Smooth muscle cell (in vitro differentiated cells): Measurements from ENCODE around the gene PET100. TPM values are rescaled to one million over a fixed set of nuclear protein-coding genes. Genes with fewer than 3 reads are reported as not detected.

ENCODE experiments used
- DNase-seq: peaks from one replicate; lab custom pipeline; 2025; ENCODE audit not compliant: unreplicated experiment; lab: John Stamatoyannopoulos, UW
- H2AFZ ChIP-seq: fragments of 200-600 bp; sonication (generic); 2 replicates; pipeline ENCODE4 v1.6.0; 2016; ENCODE audit warnings: antibody characterized with exemption, low read depth, mild to moderate bottlenecking
- H3F3A ChIP-seq: fragments of 200-600 bp; sonication (generic); 2 replicates; pipeline ENCODE4 v1.6.0; 2017; ENCODE audit warnings: antibody characterized with exemption, low read depth
- H3K27ac ChIP-seq: fragments of 200-600 bp; sonication (generic); 2 replicates; pipeline ENCODE4 v1.5.1; 2016; ENCODE audit warnings: low read depth, mild to moderate bottlenecking
- H3K27me3 ChIP-seq: fragments of 200-600 bp; sonication (generic); 2 replicates; pipeline ENCODE4 v1.6.1; 2016; ENCODE audit warnings: low read depth, mild to moderate bottlenecking
- H3K36me3 ChIP-seq: fragments of 200-600 bp; sonication (generic); 2 replicates; pipeline ENCODE4 v1.5.1; 2016; ENCODE audit warnings: low read depth
- H3K4me1 ChIP-seq: fragments of 200-600 bp; sonication (generic); 2 replicates; pipeline ENCODE4 v1.5.1; 2016; ENCODE audit warnings: low read depth
- H3K4me2 ChIP-seq: fragments of 200-600 bp; sonication (generic); 2 replicates; pipeline ENCODE4 v1.6.0; 2016; ENCODE audit warnings: mild to moderate bottlenecking
- H3K4me3 ChIP-seq: fragments of 200-600 bp; sonication (generic); 2 replicates; pipeline ENCODE4 v1.5.1; 2016; ENCODE audit warnings: mild to moderate bottlenecking
- H3K79me2 ChIP-seq: fragments of 200-600 bp; sonication (generic); 2 replicates; pipeline ENCODE4 v1.6.0; 2016; ENCODE audit warnings: low read depth, mild to moderate bottlenecking
- H3K9ac ChIP-seq: fragments of 200-600 bp; sonication (generic); 2 replicates; pipeline ENCODE4 v1.6.0; 2016; ENCODE audit warnings: low read depth
- H3K9me3 ChIP-seq: fragments of 200-600 bp; sonication (generic); replicated peaks from 2 replicates; pipeline ENCODE4 v1.5.1; 2016; ENCODE audit warnings: low read depth
- H4K20me1 ChIP-seq: fragments of 200-600 bp; sonication (generic); 2 replicates; pipeline ENCODE4 v1.6.0; 2016; ENCODE audit warnings: low read depth
- WGBS: methylation state at CpG from one replicate; pipeline ENCODE4 v1.1.7; 2016; ENCODE audit warnings: low lambda C conversion rate; 5-methylcytosine and 5-hydroxymethylcytosine counted together
- polyA plus RNA-seq: library from polyadenylated mRNA; unstranded; fragments of >200 nt; fragmentation: Nextera tagmentation; extraction: Ambion mirVana; gene quantifications from 2 replicates; pipeline ENCODE4 v1.2.1, GENCODE V29; 2016
- total RNA-seq: library from RNA; depleted of rRNA; stranded (reverse); fragments of >200 nt; gene quantifications from 2 replicates; pipeline ENCODE4 v1.2.3, GENCODE V29; 2014
- TF ChIP-seq, protein P1 (sequence below): fragments of 200-600 bp; sonication (generic); IDR thresholded peaks from 2 replicates; pipeline ENCODE4 v1.5.1; 2017; ENCODE audit warnings: borderline replicate concordance, mild to moderate bottlenecking, antibody characterized with exemption; ENCODE audit not compliant: insufficient read depth, poor library complexity, severe bottlenecking

The PET100 gene
- total and polyA plus RNA-seq, 2 experiments from 2014 or later, result 22.1 to 354 TPM

- Histone ChIP-seq H3K79me2 (no peaks in the 10 kb centered on the region), H3K9me3 (no peaks in the 10 kb centered on the region), H3K4me2 (no peak overlapping the region), H3K4me3 (no peak overlapping the region), H3K9ac (no peak overlapping the region), H3K36me3 (no peaks in the 10 kb centered on the region), H3F3A (no peaks in the 10 kb centered on the region), H3K4me1 (no peaks in the 10 kb centered on the region), H3K27ac (no peak overlapping the region), H4K20me1 (no peaks in the 10 kb centered on the region), H2AFZ (no peak overlapping the region), H3K27me3 (no peaks in the 10 kb centered on the region)
- TF ChIP-seq, protein P1, sequence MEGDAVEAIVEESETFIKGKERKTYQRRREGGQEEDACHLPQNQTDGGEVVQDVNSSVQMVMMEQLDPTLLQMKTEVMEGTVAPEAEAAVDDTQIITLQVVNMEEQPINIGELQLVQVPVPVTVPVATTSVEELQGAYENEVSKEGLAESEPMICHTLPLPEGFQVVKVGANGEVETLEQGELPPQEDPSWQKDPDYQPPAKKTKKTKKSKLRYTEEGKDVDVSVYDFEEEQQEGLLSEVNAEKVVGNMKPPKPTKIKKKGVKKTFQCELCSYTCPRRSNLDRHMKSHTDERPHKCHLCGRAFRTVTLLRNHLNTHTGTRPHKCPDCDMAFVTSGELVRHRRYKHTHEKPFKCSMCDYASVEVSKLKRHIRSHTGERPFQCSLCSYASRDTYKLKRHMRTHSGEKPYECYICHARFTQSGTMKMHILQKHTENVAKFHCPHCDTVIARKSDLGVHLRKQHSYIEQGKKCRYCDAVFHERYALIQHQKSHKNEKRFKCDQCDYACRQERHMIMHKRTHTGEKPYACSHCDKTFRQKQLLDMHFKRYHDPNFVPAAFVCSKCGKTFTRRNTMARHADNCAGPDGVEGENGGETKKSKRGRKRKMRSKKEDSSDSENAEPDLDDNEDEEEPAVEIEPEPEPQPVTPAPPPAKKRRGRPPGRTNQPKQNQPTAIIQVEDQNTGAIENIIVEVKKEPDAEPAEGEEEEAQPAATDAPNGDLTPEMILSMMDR, result no peak
- no peak for DNase-seq
- WGBS, result 96% methylated on average over 20 of the region's 20 CpGs
These were observed 14.9 kb downstream of the PET100 start for GRCh38 chr19:7644550-7644877.

DNA sequence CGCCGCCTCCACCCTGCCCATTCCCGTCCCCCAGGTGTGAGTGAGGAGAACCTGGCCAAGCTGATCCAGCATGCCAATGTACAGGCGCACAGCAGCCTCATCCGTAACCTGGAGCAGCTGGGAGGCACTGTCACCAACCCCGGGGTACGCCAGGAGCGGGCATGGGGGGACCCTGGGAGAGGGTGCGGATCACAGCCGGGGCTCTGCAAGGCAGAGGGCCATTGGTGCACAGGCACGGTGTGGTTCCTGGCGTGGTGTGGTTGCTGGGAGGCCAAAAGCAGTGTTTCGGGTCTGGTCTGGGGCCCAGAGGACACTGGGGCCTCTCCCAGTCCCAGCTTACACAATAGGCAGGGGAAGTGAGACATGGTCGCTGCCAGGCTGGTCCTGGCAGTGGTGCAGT lies 15.6 kb downstream of the PET100 start:
- Histone ChIP-seq H2AFZ (no peak overlapping the region), H4K20me1 (no peaks in the 10 kb centered on the region), H3K4me1 (no peaks in the 10 kb centered on the region), H3K79me2 (no peaks in the 10 kb centered on the region), H3K9me3 (no peaks in the 10 kb centered on the region), H3K4me2 (no peak overlapping the region), H3K9ac (no peak overlapping the region), H3K27me3 (no peaks in the 10 kb centered on the region), H3F3A (no peaks in the 10 kb centered on the region), H3K27ac (no peak overlapping the region), H3K4me3 (no peak overlapping the region), H3K36me3 (no peaks in the 10 kb centered on the region)
- TF ChIP-seq, protein P1, result no peak
- no peak for DNase-seq
- 97% methylated on average over 14 of the region's 14 CpGs for WGBS

- no peaks in the 10 kb centered on the region for H3K79me2 ChIP-seq
- H3K27ac ChIP-seq, result no peak overlapping the region
- H3F3A ChIP-seq, result no peaks in the 10 kb centered on the region
- H3K4me2 ChIP-seq, result no peak overlapping the region
- no peaks in the 10 kb centered on the region for H4K20me1 ChIP-seq
- no peak for DNase-seq
- no peak overlapping the region for H3K4me3 ChIP-seq
- TF ChIP-seq, protein P1, result no peak
- no peaks in the 10 kb centered on the region for H3K27me3 ChIP-seq
- no peaks in the 10 kb centered on the region for H3K4me1 ChIP-seq
- no peak overlapping the region for H3K9ac ChIP-seq
- WGBS, result 82% methylated on average over 16 of the region's 20 CpGs
- H2AFZ ChIP-seq, result no peak overlapping the region
- no peaks in the 10 kb centered on the region for H3K36me3 ChIP-seq
- H3K9me3 ChIP-seq, result no peaks in the 10 kb centered on the region
These were observed 16.2 kb downstream of the PET100 start for GRCh38 chr19:7645656-7646425.

DNA sequence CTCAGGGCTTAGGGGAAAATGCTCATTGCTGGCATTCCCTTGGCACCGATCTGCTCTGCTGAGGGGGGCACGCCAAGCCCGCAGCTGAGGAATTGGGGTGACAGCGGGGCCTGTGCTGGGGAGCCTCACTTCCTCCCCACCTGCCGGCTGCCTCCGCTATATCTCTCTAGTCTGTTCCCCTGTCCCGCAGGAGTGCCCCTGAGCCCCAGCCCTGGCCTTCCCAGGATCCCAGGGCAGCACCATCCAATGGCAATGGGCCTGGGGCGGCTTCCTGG lies 16.8 kb downstream of the PET100 start:
- no peak for DNase-seq
- TF ChIP-seq, protein P1, result no peak
- H3K4me1 ChIP-seq, result no peaks in the 10 kb centered on the region
- no peak overlapping the region for H3K4me3 ChIP-seq
- no peaks in the 10 kb centered on the region for H3K36me3 ChIP-seq
- no peak overlapping the region for H3K4me2 ChIP-seq
- no peaks in the 10 kb centered on the region for H3K79me2 ChIP-seq
- H4K20me1 ChIP-seq, result no peaks in the 10 kb centered on the region
- no peak overlapping the region for H2AFZ ChIP-seq
- H3K9me3 ChIP-seq, result no peaks in the 10 kb centered on the region
- H3K9ac ChIP-seq, result no peak overlapping the region
- H3K27me3 ChIP-seq, result no peaks in the 10 kb centered on the region
- no peaks in the 10 kb centered on the region for H3F3A ChIP-seq
- 86% methylated on average over 4 of the region's 8 CpGs for WGBS
- H3K27ac ChIP-seq, result no peak overlapping the region
